ENCODE measurements around the gene DGKQ. TPM values are rescaled to one million over a fixed set of nuclear protein-coding genes. Genes with fewer than 3 reads are reported as not detected.
"Not testable (repeated sequence)": the region's sequence is repeated elsewhere in the genome, so short reads cannot be mapped to it uniquely, and the experiment has no call there.

The DGKQ gene
- polyA plus RNA-seq, 4 donors, result 6.0 to 9.9 (median 7.1) TPM

- no peak for DNase-seq (ENCODE audit: low read depth in 4 of 4, low spot score in 3 of 4)
Measured at GRCh38 chr4:930028-930551, 43.3 kb downstream of the DGKQ start.

- no peak for DNase-seq (ENCODE audit: low read depth in 4 of 4, low spot score in 3 of 4)
Measured at GRCh38 chr4:929096-929765, 44.1 kb downstream of the DGKQ start.

- DNase-seq (ENCODE audit: low read depth in 4 of 4, low spot score in 3 of 4), result not testable (repeated sequence)
Measured at GRCh38 chr4:927566-927965, 45.8 kb downstream of the DGKQ start.

GRCh38 chr4:926538-926937 is 46.8 kb downstream of the DGKQ start:
- no peak for DNase-seq (ENCODE audit: low read depth in 4 of 4, low spot score in 3 of 4)

GRCh38 chr4:925771-926500 is 47.4 kb downstream of the DGKQ start:
- DNase-seq (ENCODE audit: low read depth in 4 of 4, low spot score in 3 of 4), result no peak

GRCh38 chr4:925171-925570 is 48.2 kb downstream of the DGKQ start:
- no peak for DNase-seq (ENCODE audit: low read depth in 4 of 4, low spot score in 3 of 4)

- DNase-seq (ENCODE audit: low read depth in 4 of 4, low spot score in 3 of 4), result no peak
Measured at GRCh38 chr4:924107-925096, 49.0 kb downstream of the DGKQ start.

GRCh38 chr4:921830-922331 is 51.5 kb downstream of the DGKQ start:
- DNase-seq (ENCODE audit: low read depth in 4 of 4, low spot score in 3 of 4), result no peak

- not testable (repeated sequence) for DNase-seq (ENCODE audit: low read depth in 4 of 4, low spot score in 3 of 4)
Measured at GRCh38 chr4:919004-919680, 54.2 kb downstream of the DGKQ start.

- not testable (repeated sequence) for DNase-seq (ENCODE audit: low read depth in 4 of 4, low spot score in 3 of 4)
Measured at GRCh38 chr4:918591-918990, 54.8 kb downstream of the DGKQ start.

- DNase-seq (ENCODE audit: low read depth in 4 of 4, low spot score in 3 of 4), result no peak
Measured at GRCh38 chr4:917992-918391, 55.4 kb downstream of the DGKQ start.

- no peak for DNase-seq (ENCODE audit: low read depth in 4 of 4, low spot score in 3 of 4)
Measured at GRCh38 chr4:917466-917865, 55.9 kb downstream of the DGKQ start.

GRCh38 chr4:915595-915994 is 57.8 kb downstream of the DGKQ start:
- DNase-seq (ENCODE audit: low read depth in 4 of 4, low spot score in 3 of 4), result no peak

GRCh38 chr4:915041-915474 is 58.3 kb downstream of the DGKQ start:
- no peak for DNase-seq (ENCODE audit: low read depth in 4 of 4, low spot score in 3 of 4)

GRCh38 chr4:914531-914930 is 58.8 kb downstream of the DGKQ start:
- DNase-seq (ENCODE audit: low read depth in 4 of 4, low spot score in 3 of 4), result no peak

GRCh38 chr4:913280-913618 is 60.1 kb downstream of the DGKQ start:
- DNase-seq (ENCODE audit: low read depth in 4 of 4, low spot score in 3 of 4), result no peak

GRCh38 chr4:912548-913279 is 60.7 kb downstream of the DGKQ start:
- DNase-seq (ENCODE audit: low read depth in 4 of 4, low spot score in 3 of 4), result no peak

GRCh38 chr4:911871-912490 is 61.4 kb downstream of the DGKQ start:
- DNase-seq (ENCODE audit: low read depth in 4 of 4, low spot score in 3 of 4), result no peak

- DNase-seq (ENCODE audit: low read depth in 4 of 4, low spot score in 3 of 4), result no peak
Measured at GRCh38 chr4:911221-911751, 62.1 kb downstream of the DGKQ start.

Measured in left renal pelvis (tissue), 4 donors.